Measurements from ENCODE around the gene AGTR2.
"Not testable (repeated sequence)": the region's sequence is repeated elsewhere in the genome, so short reads cannot be mapped to it uniquely, and the experiment has no call there.

Gene AGTR2

GRCh38 chrX:116170511-116170910 lies at the start of gene AGTR2:
AGTR2 (plus strand) TSS chrX:116170744; CDS start chrX:116172281, 1,537 bp downstream.
- DNase-seq, result no peak

GRCh38 chrX:116135277-116135676 lies 35.3 kb upstream of the AGTR2 start:
- DNase-seq, result no peak

- DNase-seq, result not testable (repeated sequence)
Observed at GRCh38 chrX:116141270-116141669, 29.3 kb upstream of the AGTR2 start.

GRCh38 chrX:116142976-116143375 lies 27.6 kb upstream of the AGTR2 start:
- DNase-seq, result no peak

GRCh38 chrX:116172976-116173375 lies 2.4 kb downstream of the AGTR2 start:
- no peak for DNase-seq

- no peak for DNase-seq
Observed at GRCh38 chrX:116181300-116181699, 10.8 kb downstream of the AGTR2 start.

GRCh38 chrX:116185163-116185562 lies 14.6 kb downstream of the AGTR2 start:
- DNase-seq, result no peak

- no peak for DNase-seq
Observed at GRCh38 chrX:116194649-116195048, 24.1 kb downstream of the AGTR2 start.

- DNase-seq, result no peak
Observed at GRCh38 chrX:116198235-116198634, 27.7 kb downstream of the AGTR2 start.

- DNase-seq, result no peak
Observed at GRCh38 chrX:116198810-116199209, 28.3 kb downstream of the AGTR2 start.

GRCh38 chrX:116204932-116205331 lies 34.4 kb downstream of the AGTR2 start:
- DNase-seq, result no peak

GRCh38 chrX:116213262-116213661 lies 42.7 kb downstream of the AGTR2 start:
- no peak for DNase-seq

- DNase-seq, result not testable (repeated sequence)
Observed at GRCh38 chrX:116217080-116217479, 46.5 kb downstream of the AGTR2 start.

Measured in stimulated activated CD4-positive, alpha-beta T cell treated with anti-CD3 and anti-CD28 coated beads, Interleukin-4, amount 100 ng/mL, for 1 hour (primary cell).